H7 (cell line): ENCODE data around the gene PRKCQ. TPM values are rescaled to one million over a fixed set of nuclear protein-coding genes. Genes with fewer than 3 reads are reported as not detected.
"Not testable (repeated sequence)": the region's sequence is repeated elsewhere in the genome, so short reads cannot be mapped to it uniquely, and the experiment has no call there.

Experiments
- DNase-seq: peaks from one replicate; pipeline ENCODE4 v3.0.0; 2012
- H3K27me3 ChIP-seq: 2 replicates; pipeline ENCODE4 v1.6.0; 2011; ENCODE audit warnings: mild to moderate bottlenecking, low read length; ENCODE audit not compliant: control insufficient read depth, insufficient read depth
- H3K36me3 ChIP-seq: replicated peaks from 2 replicates; pipeline ENCODE4 v1.5.1; 2011; ENCODE audit warnings: low read length; ENCODE audit not compliant: control insufficient read depth, insufficient read depth
- H3K4me3 ChIP-seq: 2 replicates; pipeline ENCODE4 v1.5.1; 2011; ENCODE audit warnings: low read depth, mild to moderate bottlenecking, control low read depth, low read length, moderate library complexity; ENCODE audit not compliant: insufficient read depth
- total RNA-seq: library from RNA; depleted of rRNA; stranded (reverse); fragments of >200 nt; shearing (Covaris generic); gene quantifications from 2 replicates; pipeline ENCODE4 v1.2.3, GENCODE V29; 2014

The PRKCQ gene
- total RNA-seq, 1 experiment from 2014 or later = 12.7 TPM

- H3K4me3 ChIP-seq = no peak overlapping the region
- no peaks in the 10 kb centered on the region for H3K36me3 ChIP-seq
- H3K27me3 ChIP-seq = no peaks in the 10 kb centered on the region
- DNase-seq = no peak
These were observed 186.9 kb downstream of the PRKCQ start for GRCh38 chr10:6393168-6393567.

DNA sequence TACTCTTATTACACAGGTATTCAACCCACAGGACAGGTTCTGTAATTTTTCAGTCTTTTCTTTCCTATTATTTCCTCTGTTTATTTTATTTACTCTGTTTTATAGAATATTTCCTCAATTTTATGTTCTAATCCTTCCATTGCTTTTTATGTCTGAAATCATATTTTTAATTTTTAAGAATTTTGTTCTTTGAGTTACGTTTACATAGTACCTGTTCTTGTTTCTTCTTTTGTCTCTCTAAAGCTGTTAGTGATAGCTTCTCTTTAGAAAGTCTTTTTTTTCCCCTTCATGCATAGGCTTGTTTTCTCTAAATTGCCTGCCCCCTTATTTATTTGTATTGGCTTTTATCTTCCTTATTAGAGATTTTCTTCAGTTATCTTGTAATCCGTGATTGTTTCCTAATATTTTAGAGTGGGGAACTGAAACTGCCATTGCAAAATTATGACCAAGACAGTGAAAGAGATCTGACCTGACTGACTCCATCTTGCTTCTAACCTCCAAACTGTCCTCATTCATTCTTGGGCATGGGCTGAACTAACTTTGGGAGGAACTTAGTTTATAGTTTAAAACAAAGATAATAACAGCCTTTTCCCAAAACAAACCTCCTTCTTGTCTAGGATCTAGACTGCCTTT is 189.7 kb downstream of the PRKCQ start:
- H3K36me3 ChIP-seq = no peaks in the 10 kb centered on the region
- no peak for DNase-seq
- no peaks in the 10 kb centered on the region for H3K27me3 ChIP-seq
- no peak overlapping the region for H3K4me3 ChIP-seq

DNA sequence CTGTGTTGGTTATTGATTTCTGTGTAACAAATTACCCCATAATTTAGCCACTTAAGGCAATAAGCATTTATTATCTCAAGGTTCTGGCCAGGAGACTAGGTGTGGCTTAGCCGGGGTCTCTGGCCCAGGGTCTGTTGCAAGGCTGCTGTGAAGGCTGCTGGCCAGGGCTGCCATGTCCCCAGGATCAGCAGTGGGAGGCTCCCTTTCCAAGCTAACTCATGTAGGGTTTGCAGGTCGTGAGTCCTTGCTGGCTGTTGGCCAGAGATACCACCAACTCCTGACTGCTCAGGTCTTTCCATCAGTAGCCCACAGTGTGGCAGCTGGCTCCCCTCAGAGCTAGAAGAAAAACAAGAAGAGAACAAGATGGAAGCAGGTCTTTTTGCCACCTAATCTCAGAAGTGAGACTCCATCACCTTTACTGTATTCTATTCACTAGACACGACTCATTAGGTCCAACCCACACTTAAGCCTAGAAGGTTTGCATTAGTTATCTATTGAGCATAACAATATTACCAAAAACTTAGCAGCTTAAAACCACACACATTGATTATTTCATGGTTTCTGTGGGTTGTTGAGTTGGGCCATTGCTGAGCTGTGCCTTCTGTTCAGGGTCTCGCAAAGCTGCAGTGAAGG is 191.7 kb downstream of the PRKCQ start:
- no peak overlapping the region for H3K4me3 ChIP-seq
- H3K27me3 ChIP-seq = no peaks in the 10 kb centered on the region
- DNase-seq = no peak

GRCh38 chr10:6386960-6387359 is 193.1 kb downstream of the PRKCQ start:
- no peaks in the 10 kb centered on the region for H3K27me3 ChIP-seq
- H3K36me3 ChIP-seq = no peaks in the 10 kb centered on the region
- no peak overlapping the region for H3K4me3 ChIP-seq
- no peak for DNase-seq

More for the DNA sequence above, 191.7 kb downstream of the PRKCQ start:
- H3K36me3 ChIP-seq = no peaks in the 10 kb centered on the region

DNA sequence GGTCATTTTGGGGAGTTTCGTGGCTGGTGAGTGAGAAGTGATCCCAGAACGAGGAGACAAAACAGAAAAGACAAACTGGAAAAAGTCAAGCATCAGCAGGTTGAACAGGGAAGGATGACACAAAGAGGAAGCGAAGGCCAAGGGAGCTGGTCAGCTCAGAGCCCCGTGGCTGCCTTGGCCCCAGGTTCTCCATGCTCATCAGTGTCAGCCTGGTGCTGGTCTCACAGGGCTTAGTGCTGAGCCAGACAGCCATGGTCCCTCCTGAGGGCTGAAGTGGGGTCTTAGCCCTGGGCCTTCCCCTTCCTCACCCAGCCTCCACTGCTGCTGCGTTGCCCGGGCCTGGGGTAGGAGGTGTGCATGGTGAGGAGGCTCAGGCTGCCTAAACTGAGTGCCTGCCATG is 193.7 kb downstream of the PRKCQ start:
- Histone ChIP-seq H3K4me3 (no peak overlapping the region), H3K36me3 (no peaks in the 10 kb centered on the region), H3K27me3 (no peaks in the 10 kb centered on the region)
- no peak for DNase-seq

DNA sequence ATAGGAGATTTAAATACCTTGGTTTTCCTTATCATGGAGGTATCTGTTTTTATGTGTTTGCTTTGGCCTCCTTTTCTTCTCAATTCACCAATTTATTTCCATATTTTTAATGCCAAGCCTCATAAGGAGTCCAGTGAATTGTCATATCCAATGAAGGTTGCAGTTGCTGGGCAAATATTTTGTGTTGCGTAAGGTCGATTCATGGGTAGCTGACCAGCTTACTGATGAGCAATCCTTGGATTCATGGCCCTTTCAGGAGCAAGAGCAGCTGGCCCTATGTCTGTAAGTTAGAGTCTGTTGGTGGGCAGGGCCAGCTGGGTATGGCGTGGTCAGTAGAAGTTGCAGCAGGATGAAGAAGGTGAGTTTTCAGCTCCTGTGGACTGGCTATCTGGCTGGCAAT is 194.4 kb downstream of the PRKCQ start:
- Histone ChIP-seq H3K36me3 (no peaks in the 10 kb centered on the region), H3K4me3 (no peak overlapping the region), H3K27me3 (no peaks in the 10 kb centered on the region)
- no peak for DNase-seq

DNA sequence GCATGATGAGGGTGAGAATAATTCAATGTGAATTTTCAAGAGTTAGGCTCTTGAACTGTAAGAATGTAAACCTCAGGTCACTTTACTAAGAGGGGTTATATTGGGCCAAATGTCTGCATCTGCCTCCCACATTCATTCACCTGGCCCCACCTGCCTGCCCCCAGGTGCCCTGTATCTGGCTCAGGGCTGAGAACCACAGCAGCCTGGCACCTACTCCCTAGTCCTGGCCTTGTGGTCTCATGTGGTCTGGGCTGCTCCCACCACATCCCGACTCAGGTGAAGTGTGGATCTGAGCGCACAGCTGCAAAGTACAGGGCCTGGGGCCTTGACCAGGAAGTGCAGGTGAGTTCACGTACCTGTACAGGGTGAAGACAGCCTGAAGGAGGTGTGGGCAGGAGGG is 195.2 kb downstream of the PRKCQ start:
- Histone ChIP-seq H3K4me3 (no peak overlapping the region), H3K27me3 (no peaks in the 10 kb centered on the region), H3K36me3 (no peaks in the 10 kb centered on the region)
- DNase-seq = no peak

GRCh38 chr10:6384031-6384430 is 196.0 kb downstream of the PRKCQ start:
- H3K27me3 ChIP-seq = no peaks in the 10 kb centered on the region
- DNase-seq = no peak
- H3K4me3 ChIP-seq = no peak overlapping the region
- H3K36me3 ChIP-seq = no peaks in the 10 kb centered on the region

- DNase-seq = no peak
- Histone ChIP-seq H3K27me3 (no peaks in the 10 kb centered on the region), H3K4me3 (no peak overlapping the region), H3K36me3 (no peaks in the 10 kb centered on the region)
These were observed 196.8 kb downstream of the PRKCQ start for GRCh38 chr10:6383096-6383812.

GRCh38 chr10:6382081-6382480 is 198.0 kb downstream of the PRKCQ start:
- Histone ChIP-seq H3K36me3 (no peaks in the 10 kb centered on the region), H3K27me3 (no peaks in the 10 kb centered on the region), H3K4me3 (no peak overlapping the region)
- DNase-seq = no peak

DNA sequence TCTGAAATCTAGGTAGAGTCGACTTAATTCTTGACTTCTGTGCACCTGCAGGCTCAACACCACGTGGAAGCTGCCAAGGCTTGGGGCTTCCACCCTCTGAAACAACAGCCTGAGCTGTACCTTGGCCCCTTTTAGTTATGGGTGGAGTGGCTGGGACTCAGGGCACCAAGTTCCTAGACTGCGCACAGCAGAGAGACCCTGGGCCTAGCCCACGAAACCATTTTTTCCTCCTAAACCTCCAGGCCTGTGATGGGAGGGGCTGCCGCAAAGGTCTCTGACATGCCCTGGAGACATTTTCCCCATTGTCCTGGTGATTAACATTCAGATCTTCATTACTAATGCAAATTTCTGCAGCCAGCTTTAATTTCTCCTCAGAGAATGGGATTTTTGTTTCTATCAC is 199.6 kb downstream of the PRKCQ start:
- DNase-seq, H3K4me3 ChIP-seq: not testable (repeated sequence)

GRCh38 chr10:6379015-6379776 is 200.9 kb downstream of the PRKCQ start:
- Histone ChIP-seq H3K27me3 (no peaks in the 10 kb centered on the region), H3K36me3 (no peaks in the 10 kb centered on the region), H3K4me3 (no peak overlapping the region)
- DNase-seq = no peak

More for the DNA sequence above, 199.6 kb downstream of the PRKCQ start:
- not testable (repeated sequence) for H3K36me3 ChIP-seq, H3K27me3 ChIP-seq
